ENCODE measurements around the gene SPATA25.
"Not testable (repeated sequence)": the region's sequence is repeated elsewhere in the genome, so short reads cannot be mapped to it uniquely, and the experiment has no call there.

SPATA25 gene

DNA sequence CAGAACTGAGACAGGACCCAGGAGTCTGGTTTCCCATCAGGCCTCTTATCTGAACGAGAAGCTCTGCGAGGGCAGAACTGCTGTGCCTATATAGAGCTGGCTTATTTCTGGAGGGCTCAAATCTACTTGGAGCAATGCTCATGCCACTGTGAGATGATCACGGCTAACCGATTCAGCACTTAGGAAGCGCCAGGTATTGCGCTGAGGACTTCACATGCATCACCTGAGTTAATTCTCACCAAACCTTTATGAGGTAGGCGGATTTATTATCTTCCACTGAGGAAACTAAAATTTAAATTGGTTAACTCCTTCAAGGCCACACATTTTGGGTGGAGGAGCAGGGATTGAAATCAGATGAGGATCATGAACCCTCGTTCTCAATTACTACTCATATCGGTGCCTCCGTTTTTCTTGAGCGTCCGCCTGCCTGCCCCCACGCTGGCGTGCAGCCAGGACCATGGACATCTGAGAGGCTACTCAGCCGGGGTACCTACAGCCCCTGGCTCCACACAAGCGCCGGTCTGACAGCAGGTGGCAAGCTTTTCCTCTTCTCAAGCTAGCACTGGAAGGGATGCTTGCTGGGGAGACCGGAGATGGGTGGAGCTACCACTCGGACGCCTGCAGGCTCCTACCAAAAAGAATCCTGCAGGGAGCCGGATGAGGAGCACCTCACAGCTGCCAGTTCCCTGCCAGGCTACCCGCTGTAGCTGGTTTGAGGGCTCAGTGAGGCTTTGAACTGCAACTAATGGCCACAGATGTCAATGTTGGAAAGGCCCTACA, 46.0 kb upstream of the SPATA25 start:
- H3K27ac ChIP-seq, result peak overlapping the region; percentile 98 to 99
- H3K9me3 ChIP-seq, result no peaks in the 10 kb centered on the region
- H3K36me3 ChIP-seq, result peaks cover 8 to 14% (median 14%) of the 10 kb centered on the region in 3 donors
- H3K4me1 ChIP-seq, result peaks cover 0 to 26% (median 16%) of the 10 kb centered on the region in 4 donors
- intact Hi-C loops (cut with DNase I; ENCODE audit: low total_unique reads), result loop anchor here (1.0 to 5.0 kb wide), 2 partner anchors 41 to 142 kb away; partner anchors contain the start of genes CTSA, DNTTIP1, NEURL2 and WFDC3
- TF ChIP-seq, protein P1, sequence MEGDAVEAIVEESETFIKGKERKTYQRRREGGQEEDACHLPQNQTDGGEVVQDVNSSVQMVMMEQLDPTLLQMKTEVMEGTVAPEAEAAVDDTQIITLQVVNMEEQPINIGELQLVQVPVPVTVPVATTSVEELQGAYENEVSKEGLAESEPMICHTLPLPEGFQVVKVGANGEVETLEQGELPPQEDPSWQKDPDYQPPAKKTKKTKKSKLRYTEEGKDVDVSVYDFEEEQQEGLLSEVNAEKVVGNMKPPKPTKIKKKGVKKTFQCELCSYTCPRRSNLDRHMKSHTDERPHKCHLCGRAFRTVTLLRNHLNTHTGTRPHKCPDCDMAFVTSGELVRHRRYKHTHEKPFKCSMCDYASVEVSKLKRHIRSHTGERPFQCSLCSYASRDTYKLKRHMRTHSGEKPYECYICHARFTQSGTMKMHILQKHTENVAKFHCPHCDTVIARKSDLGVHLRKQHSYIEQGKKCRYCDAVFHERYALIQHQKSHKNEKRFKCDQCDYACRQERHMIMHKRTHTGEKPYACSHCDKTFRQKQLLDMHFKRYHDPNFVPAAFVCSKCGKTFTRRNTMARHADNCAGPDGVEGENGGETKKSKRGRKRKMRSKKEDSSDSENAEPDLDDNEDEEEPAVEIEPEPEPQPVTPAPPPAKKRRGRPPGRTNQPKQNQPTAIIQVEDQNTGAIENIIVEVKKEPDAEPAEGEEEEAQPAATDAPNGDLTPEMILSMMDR (IDR thresholded peaks at IDR 0.05), result peak; percentile 8 to 10
- DNase-seq, result peak; percentile 63 to 89
- no peaks in the 10 kb centered on the region for H3K27me3 ChIP-seq
- peak overlapping the region; percentile 72 to 90 for H3K4me3 ChIP-seq

DNA sequence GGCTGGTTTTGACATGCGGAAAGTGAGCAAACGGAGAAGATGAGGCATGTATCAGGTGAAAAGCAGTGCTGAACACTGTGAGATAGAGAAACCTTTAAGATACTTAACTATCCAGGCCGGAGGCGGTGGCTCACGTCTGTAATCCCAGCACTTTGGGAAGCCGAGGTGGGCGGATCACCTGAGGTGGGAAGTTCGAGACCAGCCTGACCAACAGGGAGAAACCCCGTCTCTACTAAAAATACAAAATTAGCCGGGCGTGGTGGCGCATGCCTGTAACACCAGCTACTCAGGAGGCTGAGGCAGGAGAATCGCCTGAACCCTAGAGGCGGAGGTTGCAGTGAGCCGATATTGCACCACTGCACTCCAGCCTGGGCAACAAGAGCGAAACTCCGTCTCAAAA, 44.3 kb upstream of the SPATA25 start:
- not testable (repeated sequence) for DNase-seq, H3K4me3 ChIP-seq, H3K36me3 ChIP-seq, H3K27me3 ChIP-seq, H3K27ac ChIP-seq, H3K9me3 ChIP-seq
- intact Hi-C loops (cut with DNase I; ENCODE audit: low total_unique reads), result loop anchor here (5.0 kb wide), 1 partner anchor 39 kb away; the partner anchor contains the start of genes CTSA and NEURL2
- H3K4me1 ChIP-seq, result peaks cover 0 to 22% (median 14%) of the 10 kb centered on the region in 4 donors

DNA sequence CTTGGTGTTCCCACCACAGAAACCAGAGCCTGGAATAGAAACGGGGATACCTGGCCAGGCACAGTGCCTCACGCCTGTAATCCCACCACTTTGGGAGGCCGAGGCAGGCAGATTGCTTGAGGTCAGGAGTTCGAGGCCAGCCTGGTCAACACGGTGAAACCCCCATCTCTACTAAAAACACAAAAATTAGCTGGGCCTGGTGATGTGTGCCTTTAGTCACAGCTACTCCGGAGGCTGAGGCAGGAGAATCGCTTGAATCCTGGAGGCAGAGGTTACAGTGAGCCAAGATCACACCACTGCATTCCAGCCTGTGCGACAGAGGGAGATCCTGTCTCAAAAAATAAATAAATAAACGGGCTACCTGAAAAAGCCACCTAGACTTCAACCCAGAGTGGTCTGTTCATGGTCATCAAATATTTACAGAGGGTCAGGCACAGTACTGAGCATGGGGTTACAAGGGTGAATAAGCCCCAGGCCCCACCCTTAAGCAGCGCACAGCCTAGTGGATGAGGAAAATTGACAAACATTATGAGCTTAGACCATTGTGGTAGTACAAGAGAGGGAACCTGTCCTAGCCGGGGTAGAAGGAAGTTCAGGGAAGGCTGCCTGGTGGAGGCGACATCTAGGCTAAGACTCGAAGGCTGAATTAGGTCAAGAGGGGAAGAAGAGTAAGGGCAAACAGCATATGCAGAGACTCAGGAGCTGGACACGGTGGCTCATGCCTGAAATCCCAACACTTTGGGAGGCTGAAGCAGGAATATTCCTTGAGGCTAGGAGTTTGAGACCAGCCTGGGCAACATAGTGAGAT, 39.9 kb upstream of the SPATA25 start:
- Histone ChIP-seq H3K9me3 (no peaks in the 10 kb centered on the region), H3K27me3 (no peaks in the 10 kb centered on the region), H3K4me3 (no peak overlapping the region), H3K27ac (no peak overlapping the region), H3K4me1 (peaks cover 0 to 17% (median 9%) of the 10 kb centered on the region in 4 donors), H3K36me3 (no peaks in the 10 kb centered on the region)
- TF ChIP-seq, protein P1 (IDR thresholded peaks at IDR 0.05), result no peak
- intact Hi-C loops (cut with DNase I; ENCODE audit: low total_unique reads), result no loop called here
- no peak for DNase-seq

DNA sequence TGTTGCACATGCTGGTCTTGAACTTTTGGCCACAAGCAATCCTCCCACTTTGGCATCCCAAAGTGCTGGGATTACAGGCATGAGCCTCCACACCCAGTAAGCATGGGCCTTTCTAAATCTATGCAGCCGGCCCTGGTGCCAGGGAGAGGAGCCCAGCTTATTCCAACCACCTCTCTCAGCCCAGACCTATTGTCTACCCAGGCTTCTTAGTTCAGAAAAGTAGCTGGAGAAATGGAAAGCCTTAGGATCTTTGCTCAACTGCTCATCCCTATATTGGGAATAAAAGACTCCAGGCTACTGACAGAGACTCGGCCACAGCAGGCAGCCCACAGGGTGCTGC, 39.3 kb upstream of the SPATA25 start:
- intact Hi-C loops (cut with DNase I; ENCODE audit: low total_unique reads), result no loop called here
- Histone ChIP-seq H3K4me3 (no peak overlapping the region), H3K27me3 (peaks cover 0 to 1% of the 10 kb centered on the region in 2 donors), H3K36me3 (no peaks in the 10 kb centered on the region), H3K27ac (no peak overlapping the region), H3K9me3 (no peaks in the 10 kb centered on the region), H3K4me1 (peaks cover 0 to 17% (median 9%) of the 10 kb centered on the region in 4 donors)
- TF ChIP-seq, protein P1 (IDR thresholded peaks at IDR 0.05), result no peak
- no peak for DNase-seq

DNA sequence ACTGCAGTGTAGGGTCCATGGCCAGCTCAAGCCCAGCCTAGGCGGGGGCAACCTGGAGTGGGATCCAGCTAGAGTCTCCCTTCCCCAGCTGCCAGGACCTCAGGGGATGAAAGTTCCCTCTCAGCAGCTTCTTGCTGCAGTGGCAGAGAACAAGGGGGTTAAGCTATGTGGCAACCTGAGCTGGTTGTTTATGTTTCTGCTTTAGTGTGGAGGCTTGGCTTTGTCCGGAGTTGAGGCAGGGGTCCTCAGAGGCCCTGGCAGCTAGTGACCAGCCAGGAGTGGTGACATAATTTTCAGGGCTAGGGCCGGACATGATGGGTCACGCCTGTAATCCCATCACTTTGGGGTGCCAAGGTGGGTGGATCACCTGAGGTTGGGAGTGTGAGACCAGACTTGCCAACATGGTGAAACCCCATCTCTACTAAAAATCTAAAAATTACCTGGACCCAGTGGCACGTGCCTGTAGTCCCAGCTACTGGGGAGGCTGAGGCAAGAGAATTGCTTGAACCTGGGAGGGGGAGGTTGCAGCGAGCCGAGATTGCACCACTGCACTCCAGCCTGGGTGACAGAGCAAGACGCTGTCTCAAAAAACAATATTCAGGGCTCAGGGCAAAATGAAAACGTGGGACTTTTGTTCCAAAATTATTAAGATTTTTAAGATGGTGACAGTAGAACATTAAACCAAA, 38.5 kb upstream of the SPATA25 start:
- no peak overlapping the region for H3K4me3 ChIP-seq
- TF ChIP-seq, protein P1 (IDR thresholded peaks at IDR 0.05), result no peak
- peaks cover 0 to 17% (median 9%) of the 10 kb centered on the region in 4 donors for H3K4me1 ChIP-seq
- intact Hi-C loops (cut with DNase I; ENCODE audit: low total_unique reads), result no loop called here
- H3K27me3 ChIP-seq, result peaks cover 0 to 8% of the 10 kb centered on the region in 2 donors
- no peak for DNase-seq
- H3K36me3 ChIP-seq, result no peaks in the 10 kb centered on the region
- no peak overlapping the region for H3K27ac ChIP-seq
- no peaks in the 10 kb centered on the region for H3K9me3 ChIP-seq

All from tibial artery (tissue), 4 donors.